WTC11 (cell line): ENCODE results near the gene ZBTB20.

Source experiments
- NR2C2 ChIP-seq: sonication (generic); formaldehyde crosslinking; IDR thresholded peaks from 2 replicates; pipeline ENCODE4 v1.8.0; 2022; ENCODE audit warnings: mild to moderate bottlenecking, missing genetic modification reagents
- TF ChIP-seq, protein P1 (sequence below): fragments of 200-600 bp; IDR thresholded peaks from 2 replicates; pipeline ENCODE4 v1.8.0; 2022; ENCODE audit warnings: antibody characterized with exemption
- TF ChIP-seq, protein P2 (sequence below): sonication (generic); formaldehyde crosslinking; IDR thresholded peaks from 2 replicates; pipeline ENCODE4 v1.8.0; 2022; ENCODE audit warnings: mild to moderate bottlenecking, missing genetic modification reagents
- TF ChIP-seq, protein P3 (sequence below): sonication (generic); formaldehyde crosslinking; IDR thresholded peaks from 2 replicates; pipeline ENCODE4 v1.8.0; 2022; ENCODE audit warnings: mild to moderate bottlenecking, missing genetic modification reagents

DNA sequence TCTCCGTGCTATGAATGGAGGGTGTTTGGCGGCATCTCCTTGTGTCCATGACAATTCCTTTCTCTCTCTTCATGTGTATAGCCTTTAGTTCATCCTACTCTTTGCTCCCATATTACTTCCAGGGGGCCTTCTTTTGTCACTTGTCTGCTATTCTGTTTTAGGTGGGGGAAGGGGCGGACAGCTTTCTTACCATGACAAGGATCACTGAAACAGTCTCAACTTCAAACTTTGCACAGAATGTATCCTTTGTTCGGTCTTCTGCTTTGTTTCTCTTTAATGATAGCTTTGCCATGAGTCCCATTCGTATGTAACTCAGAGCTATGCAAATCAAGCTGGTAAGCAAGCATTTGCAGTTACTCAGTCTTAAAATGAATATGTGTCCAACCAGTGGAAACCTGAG, 559.1 kb downstream of the ZBTB20 start:
- TF ChIP-seq, protein P1, sequence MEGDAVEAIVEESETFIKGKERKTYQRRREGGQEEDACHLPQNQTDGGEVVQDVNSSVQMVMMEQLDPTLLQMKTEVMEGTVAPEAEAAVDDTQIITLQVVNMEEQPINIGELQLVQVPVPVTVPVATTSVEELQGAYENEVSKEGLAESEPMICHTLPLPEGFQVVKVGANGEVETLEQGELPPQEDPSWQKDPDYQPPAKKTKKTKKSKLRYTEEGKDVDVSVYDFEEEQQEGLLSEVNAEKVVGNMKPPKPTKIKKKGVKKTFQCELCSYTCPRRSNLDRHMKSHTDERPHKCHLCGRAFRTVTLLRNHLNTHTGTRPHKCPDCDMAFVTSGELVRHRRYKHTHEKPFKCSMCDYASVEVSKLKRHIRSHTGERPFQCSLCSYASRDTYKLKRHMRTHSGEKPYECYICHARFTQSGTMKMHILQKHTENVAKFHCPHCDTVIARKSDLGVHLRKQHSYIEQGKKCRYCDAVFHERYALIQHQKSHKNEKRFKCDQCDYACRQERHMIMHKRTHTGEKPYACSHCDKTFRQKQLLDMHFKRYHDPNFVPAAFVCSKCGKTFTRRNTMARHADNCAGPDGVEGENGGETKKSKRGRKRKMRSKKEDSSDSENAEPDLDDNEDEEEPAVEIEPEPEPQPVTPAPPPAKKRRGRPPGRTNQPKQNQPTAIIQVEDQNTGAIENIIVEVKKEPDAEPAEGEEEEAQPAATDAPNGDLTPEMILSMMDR, result no peak
- TF ChIP-seq, protein P2, sequence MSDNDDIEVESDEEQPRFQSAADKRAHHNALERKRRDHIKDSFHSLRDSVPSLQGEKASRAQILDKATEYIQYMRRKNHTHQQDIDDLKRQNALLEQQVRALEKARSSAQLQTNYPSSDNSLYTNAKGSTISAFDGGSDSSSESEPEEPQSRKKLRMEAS (CRISPR knock-in tag), result no peak
- no peak for TF ChIP-seq NR2C2 (CRISPR knock-in tag)
- TF ChIP-seq, protein P3, sequence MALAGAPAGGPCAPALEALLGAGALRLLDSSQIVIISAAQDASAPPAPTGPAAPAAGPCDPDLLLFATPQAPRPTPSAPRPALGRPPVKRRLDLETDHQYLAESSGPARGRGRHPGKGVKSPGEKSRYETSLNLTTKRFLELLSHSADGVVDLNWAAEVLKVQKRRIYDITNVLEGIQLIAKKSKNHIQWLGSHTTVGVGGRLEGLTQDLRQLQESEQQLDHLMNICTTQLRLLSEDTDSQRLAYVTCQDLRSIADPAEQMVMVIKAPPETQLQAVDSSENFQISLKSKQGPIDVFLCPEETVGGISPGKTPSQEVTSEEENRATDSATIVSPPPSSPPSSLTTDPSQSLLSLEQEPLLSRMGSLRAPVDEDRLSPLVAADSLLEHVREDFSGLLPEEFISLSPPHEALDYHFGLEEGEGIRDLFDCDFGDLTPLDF (CRISPR knock-in tag), result no peak
